ENCODE results near the gene BATF.

GRCh38 chr14:75543253-75543652 is 21.0 kb downstream of the BATF start:
- no peak for TF ChIP-seq GATA3 (IDR thresholded peaks at IDR 0.05; ENCODE audit: low read depth, low read length)
- no peak for TF ChIP-seq GATA2 (IDR thresholded peaks at IDR 0.05; ENCODE audit: low read depth, low read length)
